ENCODE measurements around the gene DEFB108B.
"Not testable (repeated sequence)": the region's sequence is repeated elsewhere in the genome, so short reads cannot be mapped to it uniquely, and the experiment has no call there.

DEFB108B gene

GRCh38 chr11:71832811-71833210, at the start of gene DEFB108B:
DEFB108B (plus strand) TSS chr11:71833200; CDS start chr11:71833200, 0 bp downstream.
- FAIRE-seq: peak; percentile 23

- FAIRE-seq: not testable (repeated sequence)
Measured at GRCh38 chr11:71786114-71786847, 46.7 kb upstream of the DEFB108B start.

GRCh38 chr11:71786848-71787097, 46.2 kb upstream of the DEFB108B start:
- peak; percentile 94 for FAIRE-seq

GRCh38 chr11:71787098-71787823, 45.7 kb upstream of the DEFB108B start:
- no peak for FAIRE-seq

- not testable (repeated sequence) for FAIRE-seq
Measured at GRCh38 chr11:71787824-71788454, 45.1 kb upstream of the DEFB108B start.

- not testable (repeated sequence) for FAIRE-seq
Measured at GRCh38 chr11:71789444-71790196, 43.4 kb upstream of the DEFB108B start.

- not testable (repeated sequence) for FAIRE-seq
Measured at GRCh38 chr11:71791111-71791510, 41.9 kb upstream of the DEFB108B start.

- FAIRE-seq: not testable (repeated sequence)
Measured at GRCh38 chr11:71792621-71793235, 40.3 kb upstream of the DEFB108B start.

GRCh38 chr11:71794386-71795040, 38.5 kb upstream of the DEFB108B start:
- FAIRE-seq: not testable (repeated sequence)

- FAIRE-seq: not testable (repeated sequence)
Measured at GRCh38 chr11:71795236-71795635, 37.8 kb upstream of the DEFB108B start.

- FAIRE-seq: not testable (repeated sequence)
Measured at GRCh38 chr11:71796016-71796415, 37.0 kb upstream of the DEFB108B start.

GRCh38 chr11:71796781-71797180, 36.2 kb upstream of the DEFB108B start:
- not testable (repeated sequence) for FAIRE-seq

- FAIRE-seq: not testable (repeated sequence)
Measured at GRCh38 chr11:71799556-71800128, 33.4 kb upstream of the DEFB108B start.

GRCh38 chr11:71800335-71800953, 32.6 kb upstream of the DEFB108B start:
- not testable (repeated sequence) for FAIRE-seq

GRCh38 chr11:71801026-71801425, 32.0 kb upstream of the DEFB108B start:
- not testable (repeated sequence) for FAIRE-seq

- FAIRE-seq: not testable (repeated sequence)
Measured at GRCh38 chr11:71802874-71803273, 30.1 kb upstream of the DEFB108B start.

- not testable (repeated sequence) for FAIRE-seq
Measured at GRCh38 chr11:71804158-71804947, 28.6 kb upstream of the DEFB108B start.

GRCh38 chr11:71812529-71812928, 20.5 kb upstream of the DEFB108B start:
- not testable (repeated sequence) for FAIRE-seq

- FAIRE-seq: peak; percentile 33
Measured at GRCh38 chr11:71813481-71814355, 19.3 kb upstream of the DEFB108B start.

All from endometrium (tissue), 2 donors.